B cell (primary cell): ENCODE results near the gene DENND1A.
"Not testable (repeated sequence)": the region's sequence is repeated elsewhere in the genome, so short reads cannot be mapped to it uniquely, and the experiment has no call there.

Source experiments
- EZH2 ChIP-seq: IDR thresholded peaks from 2 replicates; pipeline ENCODE4 v1.6.1; 2012; ENCODE audit warnings: borderline replicate concordance, low read depth, mild to moderate bottlenecking, moderate library complexity, low read length; ENCODE audit not compliant: insufficient read depth, poor library complexity, severe bottlenecking
- TF ChIP-seq, protein P1 (sequence below): fragments of 200-600 bp; IDR thresholded peaks from one replicate; pipeline ENCODE4 v1.8.0; 2022; ENCODE audit warnings: antibody characterized with exemption, mild to moderate bottlenecking

DNA sequence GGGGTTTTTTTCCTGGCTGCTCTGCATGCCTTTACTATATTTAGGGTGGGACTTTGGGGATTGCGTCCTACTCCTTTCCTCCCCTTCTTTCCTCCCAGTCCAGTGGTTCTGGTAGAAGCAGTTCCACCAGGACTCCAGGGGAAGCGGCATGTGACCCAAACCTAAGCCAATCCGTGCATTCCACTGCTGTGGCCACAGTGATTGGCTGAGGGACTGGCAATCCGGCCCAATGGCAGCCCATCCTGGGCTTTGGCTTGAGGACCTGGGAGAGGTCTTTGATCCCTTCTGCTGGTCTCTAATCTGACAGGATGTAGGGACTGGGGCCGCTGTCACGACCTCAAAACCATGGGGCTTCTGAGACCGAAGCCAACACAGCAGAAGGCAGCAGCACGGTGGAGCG, 46.7 kb upstream of the DENND1A start:
- TF ChIP-seq, protein P1, sequence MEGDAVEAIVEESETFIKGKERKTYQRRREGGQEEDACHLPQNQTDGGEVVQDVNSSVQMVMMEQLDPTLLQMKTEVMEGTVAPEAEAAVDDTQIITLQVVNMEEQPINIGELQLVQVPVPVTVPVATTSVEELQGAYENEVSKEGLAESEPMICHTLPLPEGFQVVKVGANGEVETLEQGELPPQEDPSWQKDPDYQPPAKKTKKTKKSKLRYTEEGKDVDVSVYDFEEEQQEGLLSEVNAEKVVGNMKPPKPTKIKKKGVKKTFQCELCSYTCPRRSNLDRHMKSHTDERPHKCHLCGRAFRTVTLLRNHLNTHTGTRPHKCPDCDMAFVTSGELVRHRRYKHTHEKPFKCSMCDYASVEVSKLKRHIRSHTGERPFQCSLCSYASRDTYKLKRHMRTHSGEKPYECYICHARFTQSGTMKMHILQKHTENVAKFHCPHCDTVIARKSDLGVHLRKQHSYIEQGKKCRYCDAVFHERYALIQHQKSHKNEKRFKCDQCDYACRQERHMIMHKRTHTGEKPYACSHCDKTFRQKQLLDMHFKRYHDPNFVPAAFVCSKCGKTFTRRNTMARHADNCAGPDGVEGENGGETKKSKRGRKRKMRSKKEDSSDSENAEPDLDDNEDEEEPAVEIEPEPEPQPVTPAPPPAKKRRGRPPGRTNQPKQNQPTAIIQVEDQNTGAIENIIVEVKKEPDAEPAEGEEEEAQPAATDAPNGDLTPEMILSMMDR: not testable (repeated sequence)
- not testable (repeated sequence) for TF ChIP-seq EZH2
